NCI-H774 (cell line): Measurements from ENCODE around the gene TBC1D4.
"Not testable (repeated sequence)": the region's sequence is repeated elsewhere in the genome, so short reads cannot be mapped to it uniquely, and the experiment has no call there.

ENCODE experiments used
- DNase-seq: peaks from one replicate; lab custom pipeline; 2025; lab: John Stamatoyannopoulos, UW

The TBC1D4 gene

GRCh38 chr13:75319254-75319653 lies 162.7 kb downstream of the TBC1D4 start:
- DNase-seq, result no peak

DNA sequence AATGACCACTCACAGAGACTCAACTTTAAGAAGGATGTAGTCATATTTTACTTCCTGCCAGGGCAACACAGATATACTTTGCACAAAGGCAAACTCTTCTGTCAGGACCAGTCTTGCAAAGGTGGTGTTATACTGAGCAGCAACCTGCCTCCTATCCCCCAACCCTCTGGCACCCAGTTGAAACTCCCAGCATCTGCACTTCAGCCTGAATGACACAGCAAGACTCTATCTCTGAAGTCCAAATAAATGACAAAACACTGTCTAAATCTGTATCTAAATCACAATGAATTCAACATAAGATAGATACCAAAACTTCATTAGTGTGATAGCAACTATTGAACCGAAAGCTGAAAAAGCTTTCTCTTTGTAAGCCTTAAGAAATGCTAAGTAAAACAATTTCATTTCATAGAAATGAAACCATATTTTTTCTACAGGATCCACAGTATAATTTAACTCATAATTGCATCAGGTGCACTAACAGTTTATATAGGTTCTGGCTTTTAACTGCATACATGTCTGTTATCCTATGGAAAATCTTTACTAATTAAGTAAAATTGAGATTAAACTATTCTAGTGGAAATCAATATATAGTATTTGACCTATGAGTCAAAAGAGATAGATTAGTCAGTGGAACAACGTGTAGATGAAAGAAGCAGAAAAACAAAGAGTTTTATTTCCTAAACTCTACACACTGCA lies 163.7 kb downstream of the TBC1D4 start:
- no peak for DNase-seq

DNA sequence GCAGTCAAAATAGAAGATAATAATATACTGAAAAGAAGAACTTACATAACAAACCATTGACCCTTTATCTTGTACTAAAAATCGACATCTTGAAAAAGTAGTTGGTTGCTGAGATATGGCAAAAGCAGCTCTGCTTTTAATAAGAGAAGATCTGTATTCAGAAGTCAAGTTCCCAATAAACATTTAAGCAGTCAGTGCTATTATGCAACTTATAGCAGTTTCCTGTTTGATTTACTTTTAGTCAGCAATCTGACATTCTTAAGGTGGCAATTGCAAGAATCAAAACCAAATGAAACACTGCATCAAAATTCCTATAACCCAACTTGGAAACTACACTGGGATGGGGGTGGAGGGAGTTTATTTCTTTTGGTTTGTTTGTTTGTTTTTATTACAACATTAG lies 165.5 kb downstream of the TBC1D4 start:
- no peak for DNase-seq

DNA sequence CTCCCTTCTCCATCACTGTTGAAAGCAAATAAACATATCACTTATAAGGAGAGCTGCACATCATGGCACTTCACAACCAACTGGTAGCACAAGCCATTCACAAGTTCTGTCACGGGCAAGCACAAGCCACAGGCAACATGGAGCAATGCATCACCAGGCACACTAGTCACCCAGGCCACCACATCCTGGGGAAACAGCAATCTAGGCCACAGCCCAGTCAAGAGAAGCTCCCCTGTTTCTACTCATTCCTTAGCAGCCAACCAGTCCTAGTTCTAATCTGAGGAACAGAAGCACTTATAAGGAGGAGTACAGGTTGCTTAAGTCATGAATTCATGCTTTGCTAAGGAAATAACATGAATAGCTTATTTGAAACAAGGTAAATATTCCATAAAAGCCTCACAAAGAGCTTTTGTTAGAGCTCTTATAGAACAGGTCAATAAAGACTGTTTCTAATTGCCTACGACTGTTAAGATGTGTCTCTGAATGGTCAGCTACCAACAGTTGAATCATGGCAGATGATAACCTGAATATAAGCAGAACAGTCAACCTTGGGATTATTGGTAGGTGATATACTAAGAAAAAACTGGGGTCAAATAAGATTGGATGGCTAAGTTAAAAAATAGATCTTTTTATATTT lies 169.0 kb downstream of the TBC1D4 start:
- no peak for DNase-seq

- no peak for DNase-seq
Observed at GRCh38 chr13:75309981-75310580, 171.9 kb downstream of the TBC1D4 start.

DNA sequence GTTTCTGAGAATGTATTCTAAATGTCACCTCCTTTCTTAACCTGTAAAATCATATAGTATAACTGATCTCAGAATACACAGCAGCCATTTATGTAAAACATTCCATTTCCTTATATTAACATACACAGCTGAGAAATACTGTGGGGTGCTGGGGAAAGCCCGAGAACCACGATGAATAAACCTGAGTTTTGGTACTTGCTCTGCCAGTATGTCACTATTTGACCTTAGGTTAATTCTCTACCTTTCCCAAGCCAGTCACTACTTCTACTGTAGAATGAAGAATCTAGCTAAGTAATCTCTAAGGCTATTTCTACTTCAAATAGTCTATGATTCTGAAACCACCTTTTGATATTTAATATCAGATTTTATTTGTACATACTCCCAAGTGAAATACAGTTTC lies 173.7 kb downstream of the TBC1D4 start:
- no peak for DNase-seq

- no peak for DNase-seq
Observed at GRCh38 chr13:75307370-75307949, 174.5 kb downstream of the TBC1D4 start.

GRCh38 chr13:75306967-75307366 lies 175.0 kb downstream of the TBC1D4 start:
- not testable (repeated sequence) for DNase-seq

DNA sequence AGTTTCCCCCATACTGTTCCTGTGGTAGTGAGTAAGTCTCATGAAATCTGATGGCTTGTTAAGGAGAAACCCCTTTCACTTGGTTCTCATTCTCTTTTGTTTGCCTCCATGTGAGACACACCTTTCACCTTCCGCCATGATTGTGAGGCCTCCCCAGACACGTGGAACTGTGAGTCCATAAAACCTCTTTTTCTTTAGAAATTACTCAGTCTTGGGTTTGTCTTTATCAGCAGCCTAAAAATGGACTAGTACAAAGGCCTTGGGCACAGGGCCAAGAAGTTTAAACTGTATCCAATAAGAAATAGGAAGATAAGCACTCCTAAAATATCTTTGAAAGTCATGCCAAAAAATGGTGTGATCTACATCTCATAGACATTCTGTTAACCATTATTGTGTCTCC lies 176.9 kb downstream of the TBC1D4 start:
- DNase-seq, result no peak

GRCh38 chr13:75303263-75303662 lies 178.7 kb downstream of the TBC1D4 start:
- no peak for DNase-seq

GRCh38 chr13:75302071-75302698 lies 179.8 kb downstream of the TBC1D4 start:
- no peak for DNase-seq

- DNase-seq, result no peak
Observed at GRCh38 chr13:75299913-75300862, 181.8 kb downstream of the TBC1D4 start.

- DNase-seq, result no peak
Observed at GRCh38 chr13:75299246-75299645, 182.7 kb downstream of the TBC1D4 start.

- no peak for DNase-seq
Observed at GRCh38 chr13:75296641-75297040, 185.3 kb downstream of the TBC1D4 start.

GRCh38 chr13:75295201-75295600 lies 186.8 kb downstream of the TBC1D4 start:
- no peak for DNase-seq

- DNase-seq, result no peak
Observed at GRCh38 chr13:75294110-75294509, 187.9 kb downstream of the TBC1D4 start.

- DNase-seq, result no peak
Observed at GRCh38 chr13:75285310-75285709, 196.7 kb downstream of the TBC1D4 start.

DNA sequence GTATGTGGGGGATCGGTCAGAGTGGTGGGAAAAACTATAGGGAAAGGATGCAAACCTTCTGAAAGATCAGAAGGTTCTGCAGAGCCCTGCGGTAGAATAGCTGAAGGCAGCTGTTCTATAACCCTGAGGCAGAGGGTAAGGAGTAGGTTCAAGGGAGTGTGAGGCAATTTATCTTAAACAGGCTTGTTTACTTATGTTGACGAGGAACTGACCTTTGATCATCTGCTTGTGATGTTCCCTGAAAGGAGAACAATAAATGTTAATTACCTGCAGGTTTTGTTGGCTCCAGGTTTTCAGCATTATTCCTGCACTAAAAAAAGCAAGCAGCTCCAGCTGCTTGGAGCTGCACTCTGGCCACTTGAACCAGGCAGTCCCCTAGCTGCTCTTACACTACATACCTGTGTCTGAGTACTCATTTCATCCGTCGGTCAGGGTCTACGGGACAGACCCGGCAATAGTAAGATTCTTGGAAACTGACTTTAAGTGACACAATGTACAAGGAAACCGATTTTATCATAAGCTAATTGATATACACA lies 202.1 kb downstream of the TBC1D4 start:
- DNase-seq, result no peak

- DNase-seq, result not testable (repeated sequence)
Observed at GRCh38 chr13:75273695-75274094, 208.3 kb downstream of the TBC1D4 start.

DNA sequence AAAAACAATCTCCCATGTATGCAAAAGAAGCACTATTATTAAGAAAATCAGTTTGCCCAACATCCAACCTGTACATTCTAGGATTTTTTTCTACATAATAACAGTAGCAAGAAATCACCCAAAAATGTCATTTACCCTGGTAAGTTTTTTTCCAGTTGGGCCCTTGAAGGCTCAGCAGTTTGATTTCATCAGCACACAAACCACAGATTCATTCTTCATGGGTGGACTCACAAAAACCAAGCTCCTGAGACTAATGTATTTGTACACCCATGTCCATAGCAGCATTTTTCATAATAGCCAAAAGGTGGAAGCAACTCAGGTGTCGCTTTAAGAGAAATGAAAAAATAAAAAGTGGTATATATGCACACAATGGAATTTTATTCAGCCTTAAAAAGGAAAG lies 210.1 kb downstream of the TBC1D4 start:
- DNase-seq, result no peak

DNA sequence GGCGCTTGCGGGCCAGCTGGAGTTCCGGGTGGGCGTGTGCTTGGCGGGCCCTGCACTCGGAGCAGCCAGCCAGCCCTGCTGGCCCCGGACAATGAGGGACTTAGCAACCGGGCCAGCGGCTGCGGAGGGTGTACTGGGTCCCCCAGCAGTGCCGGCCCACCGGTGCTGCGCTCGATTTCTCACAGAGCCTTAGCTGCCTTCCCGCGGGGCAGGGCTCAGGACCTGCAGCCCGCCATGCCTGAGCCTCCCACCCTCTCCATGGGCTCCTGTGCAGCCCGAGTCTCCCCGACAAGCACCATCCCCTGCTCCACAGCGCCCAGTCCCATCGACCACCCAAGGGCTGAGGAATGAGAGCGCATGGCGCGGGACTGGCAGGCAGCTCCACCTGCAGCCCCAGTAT lies 213.5 kb downstream of the TBC1D4 start:
- DNase-seq, result not testable (repeated sequence)
